Measurements from ENCODE around the gene IGF1. TPM values are rescaled to one million over a fixed set of nuclear protein-coding genes. Genes with fewer than 3 reads are reported as not detected.

Gene IGF1
- total RNA-seq, 4 donors from 2014 or later, result 17.3 to 58.7 (median 43.1) TPM

GRCh38 chr12:102435827-102436436, 44.4 kb downstream of the IGF1 start:
- Histone ChIP-seq H3K27ac (no peak overlapping the region), H3K36me3 (no peaks in the 10 kb centered on the region), H3K4me1 (peaks cover 0 to 33% (median 0%) of the 10 kb centered on the region in 3 donors), H3K27me3 (no peaks in the 10 kb centered on the region), H3K4me3 (no peak overlapping the region), H3K9me3 (no peaks in the 10 kb centered on the region)
- WGBS, 2 donors (ENCODE audit: low coverage in 1 of 2), result 77 to 86% methylated on average over 3 to 4 of the region's 4 CpGs
- ATAC-seq, result no peak
- TF ChIP-seq CTCF (IDR thresholded peaks at IDR 0.05), result no peak

GRCh38 chr12:102433304-102433703, 47.1 kb downstream of the IGF1 start:
- H3K27ac ChIP-seq, result peak overlapping the region in 1 of 4 donors; percentile 0
- H3K4me1 ChIP-seq, result peaks cover 0 to 15% (median 3%) of the 10 kb centered on the region in 3 donors
- TF ChIP-seq POLR2A (IDR thresholded peaks at IDR 0.05) (no peak), POLR2AphosphoS5 (IDR thresholded peaks at IDR 0.05) (no peak), EP300 (IDR thresholded peaks at IDR 0.05) (no peak), CTCF (IDR thresholded peaks at IDR 0.05) (no peak)
- no peaks in the 10 kb centered on the region for H3K27me3 ChIP-seq
- no peaks in the 10 kb centered on the region for H3K9me3 ChIP-seq
- H3K36me3 ChIP-seq, result no peaks in the 10 kb centered on the region
- H3K4me3 ChIP-seq, result no peak overlapping the region
- 67% methylated on average over 1 of the region's 1 CpG; no CpG with 5 or more reads in 1 of the 2 donors for WGBS, 2 donors (ENCODE audit: low coverage in 1 of 2)
- ATAC-seq, result no peak

GRCh38 chr12:102430661-102431060, 49.7 kb downstream of the IGF1 start:
- Histone ChIP-seq H3K4me1 (peaks cover 0 to 31% (median 12%) of the 10 kb centered on the region in 3 donors), H3K27me3 (no peaks in the 10 kb centered on the region), H3K27ac (peak overlapping the region in 3 of 4 donors; percentile 16 to 57 (median 41)), H3K9me3 (no peaks in the 10 kb centered on the region), H3K4me3 (no peak overlapping the region), H3K36me3 (no peaks in the 10 kb centered on the region)
- ATAC-seq, result peak; percentile 28
- 73% methylated on average over 3 of the region's 3 CpGs for WGBS, 2 donors (ENCODE audit: low coverage in 1 of 2)
- TF ChIP-seq POLR2AphosphoS5 (IDR thresholded peaks at IDR 0.05) (no peak), CTCF (IDR thresholded peaks at IDR 0.05) (no peak), EP300 (IDR thresholded peaks at IDR 0.05) (no peak), POLR2A (IDR thresholded peaks at IDR 0.05) (no peak)

- H3K36me3 ChIP-seq, result no peaks in the 10 kb centered on the region
- 59 to 64% methylated on average over 3 of the region's 3 CpGs for WGBS, 2 donors (ENCODE audit: low coverage in 1 of 2)
- peak; percentile 85 for ATAC-seq
- TF ChIP-seq POLR2A (IDR thresholded peaks at IDR 0.05) (no peak), CTCF (IDR thresholded peaks at IDR 0.05) (no peak), POLR2AphosphoS5 (IDR thresholded peaks at IDR 0.05) (peak; percentile 16)
- H3K27ac ChIP-seq, result peak overlapping the region in 3 of 4 donors; percentile 16 to 57 (median 41)
- peaks cover 0 to 34% (median 12%) of the 10 kb centered on the region in 3 donors for H3K4me1 ChIP-seq
- no peaks in the 10 kb centered on the region for H3K9me3 ChIP-seq
- no peaks in the 10 kb centered on the region for H3K27me3 ChIP-seq
- H3K4me3 ChIP-seq, result no peak overlapping the region
Measured at GRCh38 chr12:102429211-102430154, 50.9 kb downstream of the IGF1 start.
